ENCODE results near the gene IL1RAP.

The IL1RAP gene

GRCh38 chr3:190543671-190544070 is 29.8 kb downstream of the IL1RAP start:
- DNase-seq, result no peak

- DNase-seq, result no peak
Measured at GRCh38 chr3:190545191-190545590, 31.3 kb downstream of the IL1RAP start.

GRCh38 chr3:190546881-190547510 is 33.1 kb downstream of the IL1RAP start:
- no peak for DNase-seq

GRCh38 chr3:190548031-190548656 is 34.3 kb downstream of the IL1RAP start:
- no peak for DNase-seq

GRCh38 chr3:190552021-190552420 is 38.1 kb downstream of the IL1RAP start:
- DNase-seq, result no peak

- DNase-seq, result no peak
Measured at GRCh38 chr3:190552969-190553759, 39.3 kb downstream of the IL1RAP start.

GRCh38 chr3:190554197-190554596 is 40.3 kb downstream of the IL1RAP start:
- no peak for DNase-seq

- no peak for DNase-seq
Measured at GRCh38 chr3:190556351-190556750, 42.5 kb downstream of the IL1RAP start.

GRCh38 chr3:190557296-190557695 is 43.4 kb downstream of the IL1RAP start:
- no peak for DNase-seq

GRCh38 chr3:190558316-190558715 is 44.4 kb downstream of the IL1RAP start:
- no peak for DNase-seq

GRCh38 chr3:190558796-190559195 is 44.9 kb downstream of the IL1RAP start:
- no peak for DNase-seq

- no peak for DNase-seq
Measured at GRCh38 chr3:190560013-190560895, 46.4 kb downstream of the IL1RAP start.

- DNase-seq, result no peak
Measured at GRCh38 chr3:190562866-190563510, 49.1 kb downstream of the IL1RAP start.

GRCh38 chr3:190564175-190564574 is 50.3 kb downstream of the IL1RAP start:
- no peak for DNase-seq

- no peak for DNase-seq
Measured at GRCh38 chr3:190566043-190566933, 52.4 kb downstream of the IL1RAP start.

GRCh38 chr3:190568036-190568435 is 54.2 kb downstream of the IL1RAP start:
- no peak for DNase-seq

GRCh38 chr3:190574473-190574872 is 60.6 kb downstream of the IL1RAP start:
- no peak for DNase-seq

- DNase-seq, result no peak
Measured at GRCh38 chr3:190575437-190576185, 61.7 kb downstream of the IL1RAP start.

GRCh38 chr3:190577225-190577624 is 63.3 kb downstream of the IL1RAP start:
- DNase-seq, result no peak

- no peak for DNase-seq
Measured at GRCh38 chr3:190579514-190580137, 65.7 kb downstream of the IL1RAP start.
